Ascending aorta (tissue), 2 donors: Measurements from ENCODE around the gene SLC25A26. TPM values are rescaled to one million over a fixed set of nuclear protein-coding genes. Genes with fewer than 3 reads are reported as not detected.

Source experiments
- DNase-seq, 2 donors: peaks; one replicate each; pipeline ENCODE4 v3.0.0-alpha.2; 2019; ENCODE audit warnings: low spot score in 2 of 2
- H3K27ac ChIP-seq, 2 donors: fragments of 200-600 bp; sonication (generic); one replicate each; pipeline ENCODE4 v1.5.1; 2016 to 2017; ENCODE audit warnings: mild to moderate bottlenecking in 1 of 2
- H3K27me3 ChIP-seq: fragments of 200-600 bp; sonication (generic); one replicate; pipeline ENCODE4 v1.5.1; 2017
- H3K36me3 ChIP-seq, 2 donors: fragments of 200-600 bp; sonication (generic); one replicate each; pipeline ENCODE4 v1.5.1; 2016
- H3K4me1 ChIP-seq, 2 donors: fragments of 200-600 bp; sonication (generic); one replicate each; pipeline ENCODE4 v1.5.1; 2016 to 2017; ENCODE audit warnings: mild to moderate bottlenecking in 1 of 2
- H3K4me3 ChIP-seq, 2 donors: fragments of 200-600 bp; sonication (generic); one replicate each; pipeline ENCODE4 v1.5.1; 2016 to 2017; ENCODE audit warnings: mild to moderate bottlenecking in 1 of 2
- H3K9me3 ChIP-seq, 2 donors: fragments of 200-600 bp; sonication (generic); one replicate each; pipeline ENCODE4 v1.5.1; 2016
- CTCF ChIP-seq, 3 experiments: fragments of 200-600 bp in 2 of 3; fragments of 450-650 bp in 1 of 3; sonication (generic) in 2 of 3; IDR thresholded peaks; one replicate each; pipeline ENCODE4 v1.5.1; 2016 to 2019; ENCODE audit warnings: antibody characterized with exemption in 3 of 3, mild to moderate bottlenecking in 1 of 3, moderate library complexity in 1 of 3
- intact Hi-C: fragments of 100-400 bp; cut with DNase I; formaldehyde crosslinking; loops from one replicate; pipeline ENCODE4 v1.15.1; 2023
- total RNA-seq: library from RNA; depleted of rRNA; stranded (reverse); fragments of >200 nt; gene quantifications from one replicate; pipeline ENCODE4 v1.1.0, GENCODE V29; 2016

The SLC25A26 gene
- total RNA-seq, 1 donor from 2014 or later, result 11.7 TPM

DNA sequence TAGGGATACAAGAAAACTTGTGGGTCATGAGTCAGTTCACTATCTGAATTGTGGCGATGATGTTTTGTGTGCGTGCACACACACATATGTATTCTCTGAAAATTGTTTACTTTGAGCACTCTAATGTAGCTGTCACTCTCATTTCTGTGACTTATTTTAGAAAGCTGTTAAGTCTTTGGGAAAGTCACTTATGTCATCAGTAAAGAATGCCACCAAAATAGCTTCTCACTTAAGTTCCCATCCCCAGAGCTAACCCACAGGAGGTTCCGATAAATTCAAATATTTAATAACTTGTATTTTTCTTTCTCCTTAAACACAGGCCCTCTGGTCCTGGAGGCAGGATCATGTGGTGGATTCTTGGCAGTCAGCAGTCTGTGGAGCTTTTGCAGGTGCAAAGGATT lies 141.7 kb downstream of the SLC25A26 start:
- intact Hi-C loops, result no loop called here
- TF ChIP-seq CTCF (IDR thresholded peaks at IDR 0.05), result no peak

GRCh38 chr3:66363148-66363547 lies 142.3 kb downstream of the SLC25A26 start:
- no peak for TF ChIP-seq CTCF (IDR thresholded peaks at IDR 0.05)
- no peaks in the 10 kb centered on the region for H3K9me3 ChIP-seq
- H3K4me1 ChIP-seq, result peaks cover 0 to 7% of the 10 kb centered on the region in 2 donors
- DNase-seq, result no peak
- H3K36me3 ChIP-seq, result no peaks in the 10 kb centered on the region
- no peak overlapping the region for H3K27ac ChIP-seq
- H3K4me3 ChIP-seq, result no peak overlapping the region
- intact Hi-C loops, result no loop called here
- no peaks in the 10 kb centered on the region for H3K27me3 ChIP-seq

More for the DNA sequence above, 141.7 kb downstream of the SLC25A26 start:
- H3K27me3 ChIP-seq, result no peaks in the 10 kb centered on the region
- H3K27ac ChIP-seq, result peak overlapping the region in 1 of 2 donors; percentile 21
- H3K4me3 ChIP-seq, result no peak overlapping the region
- no peaks in the 10 kb centered on the region for H3K36me3 ChIP-seq
- no peak for DNase-seq
- H3K9me3 ChIP-seq, result no peaks in the 10 kb centered on the region
- H3K4me1 ChIP-seq, result peaks cover 0 to 7% of the 10 kb centered on the region in 2 donors

GRCh38 chr3:66365080-66365479 lies 144.3 kb downstream of the SLC25A26 start:
- TF ChIP-seq CTCF (IDR thresholded peaks at IDR 0.05), result no peak
- Histone ChIP-seq H3K36me3 (no peaks in the 10 kb centered on the region), H3K27me3 (no peaks in the 10 kb centered on the region), H3K4me3 (no peak overlapping the region), H3K27ac (no peak overlapping the region), H3K9me3 (no peaks in the 10 kb centered on the region), H3K4me1 (peaks cover 0 to 7% of the 10 kb centered on the region in 2 donors)
- DNase-seq, result no peak
- intact Hi-C loops, result no loop called here

DNA sequence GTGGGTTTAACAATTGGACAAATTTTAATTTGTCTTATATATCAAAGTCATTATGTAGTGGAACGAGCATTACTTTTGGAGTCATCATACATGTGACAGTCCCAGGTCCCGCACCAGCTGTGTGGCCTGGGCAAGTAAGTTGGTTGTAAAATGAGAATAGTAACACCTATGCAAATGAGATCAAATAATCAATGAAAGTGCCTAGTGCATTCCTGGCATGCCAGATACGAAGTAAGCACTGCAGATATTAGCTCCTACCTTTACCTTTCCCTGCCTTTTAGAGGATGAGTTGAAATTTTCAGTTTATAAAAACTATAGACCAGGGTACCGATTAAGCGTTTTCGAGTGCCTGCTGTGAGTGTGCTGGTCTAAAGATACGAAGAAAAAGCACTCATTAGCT lies 145.9 kb downstream of the SLC25A26 start:
- no peak overlapping the region for H3K4me3 ChIP-seq
- TF ChIP-seq CTCF (IDR thresholded peaks at IDR 0.05), result no peak
- intact Hi-C loops, result no loop called here
- peaks cover 0 to 7% of the 10 kb centered on the region in 2 donors for H3K4me1 ChIP-seq
- no peaks in the 10 kb centered on the region for H3K27me3 ChIP-seq
- H3K9me3 ChIP-seq, result no peaks in the 10 kb centered on the region
- no peaks in the 10 kb centered on the region for H3K36me3 ChIP-seq
- H3K27ac ChIP-seq, result no peak overlapping the region
- no peak for DNase-seq

DNA sequence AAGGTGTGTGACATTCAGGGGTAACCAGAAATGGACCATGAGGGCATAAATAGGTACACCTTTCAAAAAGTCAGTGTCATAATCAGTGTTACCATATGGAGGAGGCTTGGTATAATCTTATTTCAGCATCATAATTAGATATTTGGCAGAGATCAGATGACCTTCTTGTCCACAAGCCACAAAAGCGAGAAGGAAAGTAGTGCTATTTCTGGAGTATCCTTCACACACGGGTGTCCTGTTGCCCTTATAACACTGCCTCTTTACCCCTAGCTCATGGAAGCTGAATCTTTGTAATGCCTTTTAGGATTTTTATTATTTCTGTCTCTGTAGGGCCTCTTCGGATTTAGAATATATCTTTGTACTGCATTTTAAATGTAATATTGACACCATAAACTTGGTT lies 147.2 kb downstream of the SLC25A26 start:
- H3K27ac ChIP-seq, result no peak overlapping the region
- no peak overlapping the region for H3K4me3 ChIP-seq
- no peak for TF ChIP-seq CTCF (IDR thresholded peaks at IDR 0.05)
- no peaks in the 10 kb centered on the region for H3K9me3 ChIP-seq
- DNase-seq, result no peak
- peaks cover 0 to 3% of the 10 kb centered on the region in 2 donors for H3K4me1 ChIP-seq
- H3K27me3 ChIP-seq, result no peaks in the 10 kb centered on the region
- intact Hi-C loops, result no loop called here
- H3K36me3 ChIP-seq, result no peaks in the 10 kb centered on the region

GRCh38 chr3:66370179-66370578 lies 149.4 kb downstream of the SLC25A26 start:
- H3K4me3 ChIP-seq, result no peak overlapping the region
- no peak for TF ChIP-seq CTCF (IDR thresholded peaks at IDR 0.05)
- H3K36me3 ChIP-seq, result no peaks in the 10 kb centered on the region
- no peaks in the 10 kb centered on the region for H3K9me3 ChIP-seq
- intact Hi-C loops, result no loop called here
- DNase-seq, result no peak
- no peak overlapping the region for H3K27ac ChIP-seq
- H3K4me1 ChIP-seq, result no peaks in the 10 kb centered on the region
- no peaks in the 10 kb centered on the region for H3K27me3 ChIP-seq
